ENCODE data around the gene GNAO1.

DNA sequence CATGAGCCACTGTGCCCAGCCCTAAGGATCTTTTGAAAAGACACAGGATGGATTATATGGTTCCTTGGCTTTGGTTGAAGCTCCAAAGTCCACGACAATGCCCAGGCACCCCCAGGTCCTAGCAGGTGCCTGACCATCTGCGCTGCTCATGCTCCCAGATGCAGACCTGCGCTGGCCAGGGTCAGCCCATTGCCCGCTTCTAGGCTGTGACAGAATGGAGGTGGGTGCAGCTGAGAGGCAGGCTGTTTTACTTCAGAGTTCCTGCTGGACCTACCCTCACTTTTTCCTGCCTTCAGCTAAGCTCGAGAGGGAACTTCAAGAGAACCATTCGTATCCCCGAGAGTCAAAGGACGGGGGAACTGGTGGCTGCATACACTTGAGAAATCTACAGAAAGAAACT, 173.6 kb downstream of the GNAO1 start:
- TF ChIP-seq BHLHE40 (IDR thresholded peaks at IDR 0.05; ENCODE audit: borderline replicate concordance) = no peak
- no peak for TF ChIP-seq FOXM1 (IDR thresholded peaks at IDR 0.05; ENCODE audit: borderline replicate concordance)
- TF ChIP-seq FOXA1 (IDR thresholded peaks at IDR 0.05) = no peak
- TF ChIP-seq SUZ12 (IDR thresholded peaks at IDR 0.05) = no peak
- TF ChIP-seq FOXK2 (IDR thresholded peaks at IDR 0.05) = no peak
- no peak for TF ChIP-seq ELF4 (IDR thresholded peaks at IDR 0.05)
- no peak for TF ChIP-seq ARNT (IDR thresholded peaks at IDR 0.05)
- no peak for TF ChIP-seq SP1 (IDR thresholded peaks at IDR 0.05)
- TF ChIP-seq TARDBP (IDR thresholded peaks at IDR 0.05) = no peak
- TF ChIP-seq LEF1 (IDR thresholded peaks at IDR 0.05; ENCODE audit: borderline replicate concordance) = no peak
- no peak for TF ChIP-seq HDGF (IDR thresholded peaks at IDR 0.05; ENCODE audit: borderline replicate concordance)
- TF ChIP-seq, protein P1, sequence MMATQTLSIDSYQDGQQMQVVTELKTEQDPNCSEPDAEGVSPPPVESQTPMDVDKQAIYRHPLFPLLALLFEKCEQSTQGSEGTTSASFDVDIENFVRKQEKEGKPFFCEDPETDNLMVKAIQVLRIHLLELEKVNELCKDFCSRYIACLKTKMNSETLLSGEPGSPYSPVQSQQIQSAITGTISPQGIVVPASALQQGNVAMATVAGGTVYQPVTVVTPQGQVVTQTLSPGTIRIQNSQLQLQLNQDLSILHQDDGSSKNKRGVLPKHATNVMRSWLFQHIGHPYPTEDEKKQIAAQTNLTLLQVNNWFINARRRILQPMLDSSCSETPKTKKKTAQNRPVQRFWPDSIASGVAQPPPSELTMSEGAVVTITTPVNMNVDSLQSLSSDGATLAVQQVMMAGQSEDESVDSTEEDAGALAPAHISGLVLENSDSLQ (IDR thresholded peaks at IDR 0.05) = no peak
- TF ChIP-seq CTBP1 (IDR thresholded peaks at IDR 0.05; ENCODE audit: borderline replicate concordance) = no peak
